HG03060 (cell line): ENCODE measurements around the gene NPC2.
"Not testable (repeated sequence)": the region's sequence is repeated elsewhere in the genome, so short reads cannot be mapped to it uniquely, and the experiment has no call there.

ENCODE experiments used
- ATAC-seq: cut with Tn5 transposase; IDR thresholded peaks from one replicate; pipeline ENCODE4 v1.9.1; 2021; ENCODE audit warnings: low read depth, moderate number of reproducible peaks; ENCODE audit not compliant: unreplicated experiment

Gene NPC2

GRCh38 chr14:74474376-74474775, 18.7 kb downstream of the NPC2 start:
- no peak for ATAC-seq

GRCh38 chr14:74472601-74473000, 20.5 kb downstream of the NPC2 start:
- ATAC-seq = no peak

- no peak for ATAC-seq
Observed at GRCh38 chr14:74469548-74470518, 23.3 kb downstream of the NPC2 start.

DNA sequence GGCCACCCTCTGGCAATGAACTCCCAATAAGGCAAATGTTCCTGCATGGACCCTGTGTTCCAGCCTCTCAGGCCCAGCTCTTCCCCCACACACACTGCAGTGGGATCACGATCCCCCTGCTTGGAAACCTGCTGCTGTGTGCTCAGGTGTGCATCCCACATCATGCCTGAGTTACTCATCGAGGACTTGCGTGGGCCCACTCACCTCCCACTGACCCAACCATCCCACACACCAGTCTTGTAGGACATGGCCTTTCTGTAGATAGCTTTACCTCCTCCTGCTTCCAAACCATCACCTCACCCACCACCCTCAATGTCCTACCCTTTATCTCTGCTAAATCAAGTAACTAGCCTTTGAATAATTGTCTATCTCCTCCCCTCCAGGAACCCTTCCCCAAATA, 24.6 kb downstream of the NPC2 start:
- no peak for ATAC-seq

- ATAC-seq = no peak
Observed at GRCh38 chr14:74465335-74465734, 27.8 kb downstream of the NPC2 start.

GRCh38 chr14:74464785-74465184, 28.3 kb downstream of the NPC2 start:
- no peak for ATAC-seq

DNA sequence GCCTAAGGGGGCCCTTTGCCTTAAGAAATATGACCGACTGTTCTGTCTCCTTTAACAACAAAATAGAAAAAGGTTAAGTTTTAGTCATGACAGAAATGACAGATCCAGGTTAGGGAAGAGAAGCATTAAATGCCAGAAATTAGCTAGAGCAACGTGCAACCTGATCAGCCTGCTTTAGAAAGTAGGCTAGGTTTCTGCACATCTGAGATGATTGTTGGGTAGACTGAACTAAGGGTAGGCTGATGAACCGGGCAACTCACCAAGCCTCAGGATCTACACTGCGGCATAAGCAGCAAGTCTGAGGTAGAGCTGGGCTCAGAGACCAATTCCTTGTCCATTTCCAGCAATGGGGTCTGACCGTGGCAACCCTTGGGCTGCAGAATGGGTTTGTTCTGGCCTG, 29.4 kb downstream of the NPC2 start:
- no peak for ATAC-seq

DNA sequence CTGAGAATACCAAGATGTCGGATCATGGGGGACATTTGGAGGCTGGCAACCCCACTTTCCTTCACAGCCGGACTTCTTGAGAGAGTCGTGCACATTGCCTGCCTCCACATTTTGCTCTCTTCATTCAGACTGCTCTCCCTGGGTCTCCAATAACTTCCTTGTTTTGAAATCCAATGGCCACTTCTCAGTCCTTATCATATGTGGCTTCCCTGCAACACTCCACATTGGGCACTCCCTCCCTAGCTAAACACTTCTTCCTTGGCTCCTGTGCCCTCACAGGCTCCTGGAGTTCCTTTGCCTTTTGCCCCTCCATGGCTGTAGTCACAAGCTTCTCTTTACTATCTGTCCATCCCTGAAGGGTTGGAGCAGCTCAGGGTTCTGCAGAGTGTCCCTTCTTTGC, 30.1 kb downstream of the NPC2 start:
- ATAC-seq = no peak

DNA sequence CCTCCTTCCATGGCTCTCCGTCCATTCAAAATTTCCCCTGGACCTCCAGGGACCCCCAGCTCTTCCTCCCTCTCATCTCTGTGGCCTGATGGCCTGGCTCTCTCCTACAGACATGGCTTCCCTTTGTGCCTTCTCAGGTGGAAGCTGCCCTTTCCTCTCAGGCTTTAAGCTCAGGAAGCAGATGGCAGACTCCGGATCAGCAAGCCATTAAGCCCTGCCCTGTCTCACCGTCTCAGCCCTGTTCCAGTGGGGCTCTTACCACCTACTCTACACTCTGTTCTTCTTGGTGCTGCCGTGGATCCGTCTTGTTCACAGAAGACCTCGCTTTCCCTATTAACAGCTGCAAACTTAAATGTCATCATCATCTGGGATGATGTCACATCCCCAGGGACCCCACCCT, 33.1 kb downstream of the NPC2 start:
- ATAC-seq = no peak

GRCh38 chr14:74459289-74459946, 33.7 kb downstream of the NPC2 start:
- no peak for ATAC-seq

GRCh38 chr14:74457565-74457895, 35.6 kb downstream of the NPC2 start:
- no peak for ATAC-seq

DNA sequence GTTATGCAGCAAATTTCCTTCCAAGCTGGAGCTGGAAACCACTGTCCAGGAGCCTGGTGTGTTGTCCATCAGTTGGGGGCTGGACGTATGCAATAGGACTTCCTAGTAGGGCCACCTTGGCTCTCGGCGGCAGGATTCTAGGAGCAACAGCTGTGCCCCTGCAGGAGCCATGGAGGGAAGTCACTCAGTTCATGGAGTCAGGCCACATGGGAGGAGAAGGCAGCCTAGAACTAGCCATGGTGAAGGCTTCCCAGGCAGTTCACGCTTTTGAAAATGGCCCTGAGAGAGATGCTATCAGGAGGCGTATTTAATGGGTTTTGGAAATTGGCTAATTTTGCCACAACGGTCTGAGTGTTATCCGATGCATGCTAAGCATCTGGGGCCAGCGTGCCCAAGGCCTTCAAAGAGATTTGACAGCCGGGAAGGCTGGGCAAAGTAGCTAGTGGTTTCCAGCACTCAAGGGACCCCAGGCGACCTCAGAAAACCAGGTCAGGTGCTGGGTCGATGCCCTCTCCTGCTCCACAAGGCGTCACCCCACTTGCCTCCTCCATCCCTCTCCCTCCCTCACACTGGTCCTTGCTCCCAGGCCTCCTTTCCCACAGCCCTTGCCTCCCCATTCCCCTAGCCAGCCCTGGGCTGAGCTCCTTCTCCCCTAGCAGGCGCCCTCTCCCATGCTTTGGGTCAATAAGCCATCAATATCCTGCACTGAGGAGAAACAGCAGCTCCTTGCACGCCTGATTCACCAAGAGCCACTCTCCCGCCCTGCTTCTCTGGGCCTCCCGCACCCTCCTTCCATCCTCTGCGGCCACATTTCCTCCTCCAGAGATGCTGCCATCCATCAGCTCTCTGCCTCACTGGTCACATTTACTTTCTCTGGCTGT, 36.2 kb downstream of the NPC2 start:
- no peak for ATAC-seq

DNA sequence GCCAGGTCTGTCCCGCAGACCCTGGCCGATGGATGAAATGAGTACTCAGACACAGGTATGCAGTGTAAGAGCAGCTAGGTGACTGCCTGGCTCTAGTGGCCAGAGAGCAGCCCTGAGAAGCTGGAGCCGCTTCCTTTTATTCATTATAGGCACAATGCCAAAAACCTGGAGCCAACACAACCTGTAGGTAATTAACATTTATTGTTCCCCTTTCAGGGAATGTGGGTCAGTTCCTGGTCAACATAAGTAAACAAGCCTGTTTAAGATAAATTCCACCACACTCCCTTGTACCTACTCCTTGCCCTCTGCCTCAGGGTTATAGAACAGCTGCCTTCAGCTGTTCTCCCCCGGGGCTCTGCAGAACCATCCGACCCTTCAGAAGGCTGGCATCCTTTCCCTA, 38.7 kb downstream of the NPC2 start:
- ATAC-seq = not testable (repeated sequence)

- no peak for ATAC-seq
Observed at GRCh38 chr14:74444866-74445265, 48.2 kb downstream of the NPC2 start.

- no peak for ATAC-seq
Observed at GRCh38 chr14:74442757-74443156, 50.3 kb downstream of the NPC2 start.

DNA sequence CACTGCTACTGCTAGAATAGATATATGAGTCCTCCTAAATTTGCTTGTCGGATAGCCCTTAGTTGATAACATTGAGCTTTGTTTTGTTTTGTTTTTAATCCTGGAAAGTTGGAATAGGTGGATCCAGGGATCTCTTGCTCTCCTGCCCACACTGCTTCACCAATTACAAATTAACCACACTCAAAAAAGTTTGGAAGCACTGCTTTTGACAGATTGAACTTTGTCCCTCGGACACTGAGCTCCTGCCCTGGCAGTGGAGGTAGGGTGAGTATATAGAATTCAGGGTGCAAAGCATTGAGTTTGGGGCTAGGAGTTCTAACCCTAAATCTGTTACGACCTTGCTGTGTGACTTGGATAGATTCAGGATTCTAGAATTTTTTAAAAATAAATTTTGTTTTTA, 52.0 kb downstream of the NPC2 start:
- ATAC-seq = no peak

- no peak for ATAC-seq
Observed at GRCh38 chr14:74438351-74438915, 54.7 kb downstream of the NPC2 start.

DNA sequence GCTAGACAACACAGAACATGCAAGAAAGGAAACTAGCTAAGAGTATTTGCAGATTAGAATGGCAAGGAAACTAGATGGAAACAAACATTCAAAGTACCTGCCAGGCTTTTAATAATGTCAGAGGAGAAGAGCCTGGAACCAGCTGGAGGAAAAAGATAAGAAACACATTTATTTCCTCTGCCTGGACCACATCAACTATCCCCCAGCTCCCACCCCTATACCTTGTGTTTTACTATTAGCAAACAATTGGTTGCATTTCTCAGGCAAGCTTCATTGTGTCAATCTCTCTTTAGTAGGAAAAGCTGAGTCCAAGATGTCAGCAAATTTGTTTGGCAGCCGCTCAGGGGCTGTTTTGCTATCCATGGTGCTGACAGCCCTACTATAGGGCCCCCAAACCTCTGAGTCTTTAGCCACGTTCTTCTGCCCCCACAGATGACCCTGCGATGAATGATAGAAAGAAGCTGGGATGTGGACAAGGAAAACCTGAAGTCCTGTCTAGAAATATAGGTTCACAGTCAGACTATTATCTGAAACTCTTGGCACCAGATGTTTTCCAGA, 55.5 kb downstream of the NPC2 start:
- no peak for ATAC-seq

- ATAC-seq = no peak
Observed at GRCh38 chr14:74434294-74434693, 58.8 kb downstream of the NPC2 start.

DNA sequence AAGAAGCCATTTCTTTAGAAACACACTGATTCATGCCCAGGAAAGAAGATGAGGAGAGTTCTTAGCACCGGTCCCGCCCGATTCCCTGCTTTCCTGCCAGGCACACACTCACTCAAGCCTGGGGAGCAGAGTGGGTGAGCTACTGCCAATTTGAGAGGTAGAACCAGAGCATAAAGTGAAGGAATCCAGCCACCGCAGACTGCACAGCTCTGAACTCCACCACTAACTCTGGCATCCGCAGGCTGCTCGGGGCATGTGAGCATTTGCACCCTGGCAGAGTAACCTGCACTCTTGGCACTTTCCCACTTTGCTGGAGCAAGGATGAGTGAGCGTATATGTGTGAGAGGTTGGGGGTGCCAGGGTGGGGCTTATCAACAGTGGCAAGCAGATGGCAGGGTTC, 63.1 kb downstream of the NPC2 start:
- no peak for ATAC-seq
